Measurements from ENCODE around the gene THSD4.

DNA sequence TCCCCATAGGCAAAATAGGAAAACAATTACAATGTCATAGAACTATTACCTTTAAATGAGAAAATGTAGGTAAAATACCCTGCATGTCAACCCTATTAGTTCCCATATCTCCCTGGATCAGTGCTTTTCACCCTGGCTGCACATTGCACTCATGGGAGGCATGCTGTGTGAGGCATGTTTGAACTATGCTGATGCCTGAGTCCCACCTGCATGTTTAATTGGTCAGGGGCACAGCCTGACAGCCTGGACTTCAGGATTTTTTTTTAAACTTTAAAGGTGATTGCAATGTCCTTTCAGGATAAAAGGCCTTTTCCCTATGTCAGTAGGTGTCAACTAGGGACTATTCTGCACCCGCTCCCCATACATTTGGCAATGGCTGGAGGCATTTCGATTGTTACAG lies 559.1 kb downstream of the THSD4 start:
- no peak for TF ChIP-seq CTCF (IDR thresholded peaks at IDR 0.05; ENCODE audit: poor library complexity, severe bottlenecking)
- no peak for TF ChIP-seq EZH2 (IDR thresholded peaks at IDR 0.05; ENCODE audit: borderline replicate concordance, insufficient read depth, low read length, poor library complexity, severe bottlenecking)
- TF ChIP-seq POLR2AphosphoS5 (IDR thresholded peaks at IDR 0.05): no peak
- TF ChIP-seq EP300 (conservative IDR thresholded peaks at IDR 0.05; ENCODE audit: poor library complexity, severe bottlenecking): no peak

All from neural cell (in vitro differentiated cells).